ENCODE data around the gene SMAP2. TPM values are rescaled to one million over a fixed set of nuclear protein-coding genes. Genes with fewer than 3 reads are reported as not detected.

SMAP2 gene
- total RNA-seq, 1 donor from 2014 or later, result 220 TPM

DNA sequence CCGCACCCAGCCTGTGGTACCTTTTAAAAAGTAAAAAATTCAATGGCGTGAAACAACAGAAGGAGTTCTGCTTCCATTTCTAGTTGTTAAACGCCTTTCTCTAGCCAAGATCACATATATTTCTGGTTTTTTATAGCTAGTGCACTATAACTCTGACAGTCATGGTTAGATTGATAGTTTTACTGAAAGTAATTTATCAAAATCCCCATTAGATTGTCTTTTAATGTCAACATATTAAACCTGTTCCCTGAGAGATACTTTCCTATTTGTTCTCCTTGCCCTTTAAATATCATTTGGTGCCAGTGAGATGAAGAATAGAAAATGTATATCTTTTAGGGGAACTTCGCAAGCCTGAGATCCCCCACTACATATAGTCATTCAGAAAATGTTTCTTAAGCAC is 7.3 kb downstream of the SMAP2 start:
- ChIA-PET POLR2A (interaction anchor here (0.6 to 17.6 kb wide), 13 partner anchors 2 to 373 kb away, joined by 3 to 625 read pairs (median 16); partner anchors contain the start of genes COL9A2 and SMAP2), CTCF (interaction anchor here (0.8 to 4.0 kb wide), 8 partner anchors 17 to 237 kb away, joined by 3 to 24 read pairs (median 6); no protein-coding TSS in a partner anchor)
- Mint-ChIP-seq H3K27me3 (no peaks in the 10 kb centered on the region), H3K4me3 (peak overlapping the region; percentile 83), H3K4me1 (peaks cover 97% of the 10 kb centered on the region), H3K27ac (peak overlapping the region; percentile 96), H3K9me3 (no peaks in the 10 kb centered on the region), H3K36me3 (ENCODE audit: low read depth) (peaks cover 71% of the 10 kb centered on the region)
- intact Hi-C loops (cut with micrococcal nuclease), result no loop called here
- no peak for ATAC-seq (ENCODE audit: low read depth)
- TF ChIP-seq, protein P1, sequence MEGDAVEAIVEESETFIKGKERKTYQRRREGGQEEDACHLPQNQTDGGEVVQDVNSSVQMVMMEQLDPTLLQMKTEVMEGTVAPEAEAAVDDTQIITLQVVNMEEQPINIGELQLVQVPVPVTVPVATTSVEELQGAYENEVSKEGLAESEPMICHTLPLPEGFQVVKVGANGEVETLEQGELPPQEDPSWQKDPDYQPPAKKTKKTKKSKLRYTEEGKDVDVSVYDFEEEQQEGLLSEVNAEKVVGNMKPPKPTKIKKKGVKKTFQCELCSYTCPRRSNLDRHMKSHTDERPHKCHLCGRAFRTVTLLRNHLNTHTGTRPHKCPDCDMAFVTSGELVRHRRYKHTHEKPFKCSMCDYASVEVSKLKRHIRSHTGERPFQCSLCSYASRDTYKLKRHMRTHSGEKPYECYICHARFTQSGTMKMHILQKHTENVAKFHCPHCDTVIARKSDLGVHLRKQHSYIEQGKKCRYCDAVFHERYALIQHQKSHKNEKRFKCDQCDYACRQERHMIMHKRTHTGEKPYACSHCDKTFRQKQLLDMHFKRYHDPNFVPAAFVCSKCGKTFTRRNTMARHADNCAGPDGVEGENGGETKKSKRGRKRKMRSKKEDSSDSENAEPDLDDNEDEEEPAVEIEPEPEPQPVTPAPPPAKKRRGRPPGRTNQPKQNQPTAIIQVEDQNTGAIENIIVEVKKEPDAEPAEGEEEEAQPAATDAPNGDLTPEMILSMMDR (IDR thresholded peaks at IDR 0.05), result no peak
- DNase-seq, result no peak

DNA sequence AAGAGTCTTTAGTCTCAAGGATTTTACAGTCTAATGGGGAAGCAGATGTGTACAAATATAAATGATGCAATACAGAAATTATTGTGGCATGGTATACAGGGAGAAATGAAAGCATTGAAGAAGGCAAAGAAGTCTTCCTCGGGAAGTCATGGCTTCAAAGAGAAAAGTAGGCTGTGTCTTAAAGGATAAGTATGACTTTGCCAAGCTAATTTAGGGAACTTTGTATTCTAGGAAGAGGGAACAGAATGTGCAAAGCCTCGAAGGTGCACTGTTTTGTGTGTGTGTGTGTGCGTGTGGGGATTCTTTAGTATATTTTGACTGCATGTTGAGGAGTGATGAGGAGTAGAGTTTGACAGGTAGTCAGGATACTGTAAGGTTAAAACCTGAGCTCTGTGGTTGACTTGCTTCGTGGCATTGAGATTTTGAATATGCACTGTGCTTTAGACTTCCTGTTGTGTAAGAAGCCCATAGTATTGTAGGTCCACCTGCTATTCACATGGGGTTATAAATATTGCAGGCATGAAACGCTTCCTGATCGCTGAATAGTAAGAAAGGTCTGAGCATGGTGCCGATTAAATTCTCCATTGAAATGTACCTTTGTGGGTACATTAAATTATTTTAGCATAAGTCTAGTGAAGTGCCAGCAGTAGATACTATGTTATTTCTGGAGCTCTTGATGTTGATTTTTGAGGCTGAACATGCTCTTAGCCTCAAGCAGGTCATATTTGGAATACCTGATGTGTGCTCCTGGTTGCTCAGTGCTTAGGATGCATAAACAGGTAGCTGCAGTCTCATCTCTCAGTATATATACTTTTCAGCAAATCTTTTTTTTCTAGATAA is 8.0 kb downstream of the SMAP2 start:
- Mint-ChIP-seq H3K9me3 (no peaks in the 10 kb centered on the region), H3K4me1 (peaks cover 98% of the 10 kb centered on the region), H3K27me3 (no peaks in the 10 kb centered on the region), H3K4me3 (peak overlapping the region; percentile 83), H3K27ac (peak overlapping the region; percentile 96), H3K36me3 (ENCODE audit: low read depth) (peaks cover 68% of the 10 kb centered on the region)
- TF ChIP-seq, protein P1 (IDR thresholded peaks at IDR 0.05), result no peak
- peak; percentile 41 for ATAC-seq (ENCODE audit: low read depth)
- no peak for DNase-seq
- intact Hi-C loops (cut with micrococcal nuclease), result no loop called here
- ChIA-PET CTCF (interaction anchor here (0.8 to 4.0 kb wide), 9 partner anchors 13 to 238 kb away, joined by 4 to 24 read pairs (median 5); no protein-coding TSS in a partner anchor), POLR2A (interaction anchor here (0.6 to 17.6 kb wide), 16 partner anchors 2 to 374 kb away, joined by 3 to 625 read pairs (median 10); partner anchors contain the start of genes COL9A2 and SMAP2)

DNA sequence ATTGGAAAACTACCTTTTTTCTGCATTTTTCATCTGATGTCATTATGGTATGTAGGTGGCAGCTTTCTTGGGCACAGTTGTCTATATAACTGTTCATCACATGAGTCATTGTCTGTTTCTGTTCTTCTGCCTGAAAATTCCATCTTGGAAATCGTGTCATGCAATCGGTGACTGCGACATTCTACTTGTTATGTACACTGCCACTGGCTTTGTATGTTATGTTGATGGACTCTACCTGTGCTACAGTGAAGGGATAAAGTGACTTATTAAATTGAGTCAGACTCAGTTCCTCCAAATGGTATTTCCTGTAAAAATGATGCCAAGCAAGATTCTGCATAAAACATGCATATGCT is 8.6 kb downstream of the SMAP2 start:
- peak overlapping the region; percentile 83 for H3K4me3 Mint-ChIP-seq
- intact Hi-C loops (cut with micrococcal nuclease), result no loop called here
- H3K9me3 Mint-ChIP-seq, result no peaks in the 10 kb centered on the region
- ChIA-PET CTCF (interaction anchor here (0.9 to 4.0 kb wide), 8 partner anchors 12 to 238 kb away, joined by 4 to 24 read pairs (median 6); no protein-coding TSS in a partner anchor), POLR2A (interaction anchor here (0.6 to 17.6 kb wide), 14 partner anchors 3 to 258 kb away, joined by 3 to 625 read pairs (median 14); partner anchors contain the start of genes COL9A2 and SMAP2)
- ATAC-seq (ENCODE audit: low read depth) (no peak), DNase-seq (no peak)
- H3K4me1 Mint-ChIP-seq, result peaks cover 98% of the 10 kb centered on the region
- TF ChIP-seq, protein P1 (IDR thresholded peaks at IDR 0.05), result no peak
- no peaks in the 10 kb centered on the region for H3K27me3 Mint-ChIP-seq
- peaks cover 62% of the 10 kb centered on the region for H3K36me3 Mint-ChIP-seq (ENCODE audit: low read depth)
- H3K27ac Mint-ChIP-seq, result peak overlapping the region; percentile 96

DNA sequence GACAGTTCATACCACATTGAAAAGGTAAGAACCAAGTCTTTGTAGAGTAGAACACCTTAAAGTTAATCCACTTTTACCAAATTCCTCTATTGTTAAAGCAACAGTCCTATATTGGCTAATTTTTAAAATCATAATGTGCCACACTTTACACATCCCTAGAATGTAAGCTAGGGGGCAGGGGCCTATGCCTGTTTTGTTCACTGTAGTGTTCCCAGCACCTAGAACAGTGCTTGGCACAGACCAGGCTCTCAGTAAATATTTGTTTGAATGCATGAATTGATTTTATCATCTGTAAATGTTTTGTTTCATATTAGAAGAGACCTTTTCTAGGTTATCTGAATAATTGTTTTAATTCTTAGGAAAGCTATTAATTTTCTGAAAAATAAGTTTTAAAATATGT is 9.1 kb downstream of the SMAP2 start:
- Mint-ChIP-seq H3K9me3 (no peaks in the 10 kb centered on the region), H3K36me3 (ENCODE audit: low read depth) (peaks cover 59% of the 10 kb centered on the region), H3K4me3 (peak overlapping the region; percentile 83), H3K27me3 (no peaks in the 10 kb centered on the region), H3K4me1 (peaks cover 98% of the 10 kb centered on the region), H3K27ac (peak overlapping the region; percentile 96)
- ChIA-PET CTCF (interaction anchor here (1.7 to 4.0 kb wide), 5 partner anchors 18 to 67 kb away, joined by 5 to 24 read pairs (median 8); no protein-coding TSS in a partner anchor), POLR2A (interaction anchor here (0.8 to 17.6 kb wide), 10 partner anchors 3 to 221 kb away, joined by 4 to 625 read pairs (median 25); partner anchors contain the start of genes COL9A2, RLF and SMAP2)
- TF ChIP-seq, protein P1 (IDR thresholded peaks at IDR 0.05), result no peak
- ATAC-seq (ENCODE audit: low read depth), result no peak
- no peak for DNase-seq
- intact Hi-C loops (cut with micrococcal nuclease), result no loop called here

DNA sequence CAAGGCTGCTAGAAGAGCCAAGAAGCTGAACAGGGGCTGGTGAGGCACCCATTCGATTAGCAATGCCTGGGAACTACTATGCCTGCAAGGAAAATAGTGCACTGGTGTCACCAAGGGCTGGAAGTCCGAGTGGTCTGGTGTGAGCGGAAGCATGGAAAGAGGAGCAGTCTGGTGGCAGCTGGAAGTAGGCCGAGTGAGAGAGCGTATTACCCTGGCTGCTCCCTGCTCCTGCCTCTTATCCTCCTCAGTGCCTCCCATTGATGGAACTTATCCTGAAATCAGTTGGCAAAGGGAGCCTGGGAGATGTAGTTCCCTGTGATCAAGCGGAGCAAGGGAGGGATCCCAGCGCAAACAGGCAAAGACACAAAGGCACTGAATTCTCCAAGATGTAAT is 9.6 kb downstream of the SMAP2 start:
- no peaks in the 10 kb centered on the region for H3K9me3 Mint-ChIP-seq
- peak overlapping the region; percentile 96 for H3K27ac Mint-ChIP-seq
- no peak for DNase-seq
- H3K27me3 Mint-ChIP-seq, result no peaks in the 10 kb centered on the region
- intact Hi-C loops (cut with micrococcal nuclease), result no loop called here
- CTCF ChIA-PET, result interaction anchor here (0.7 to 5.3 kb wide), 6 partner anchors 22 to 67 kb away, joined by 3 to 39 read pairs (median 11); no protein-coding TSS in a partner anchor
- peak overlapping the region; percentile 74 for H3K4me3 Mint-ChIP-seq
- POLR2A ChIA-PET, result interaction anchor here (0.8 to 17.6 kb wide), 10 partner anchors 4 to 222 kb away, joined by 5 to 625 read pairs (median 47); partner anchors contain the start of genes COL9A2, RLF and SMAP2
- TF ChIP-seq, protein P1 (IDR thresholded peaks at IDR 0.05), result no peak
- peaks cover 58% of the 10 kb centered on the region for H3K36me3 Mint-ChIP-seq (ENCODE audit: low read depth)
- no peak for ATAC-seq (ENCODE audit: low read depth)
- H3K4me1 Mint-ChIP-seq, result peaks cover 95% of the 10 kb centered on the region

Data from activated B cell treated with CpG ODN at 0.5 μM for 24 hours (primary cell).